ELR (cell line): Measurements from ENCODE around the gene GJB4.
A peak's percentile ranks its signal among the peaks of the same experiment; 100 is the strongest.
"Not testable (repeated sequence)": the region's sequence is repeated elsewhere in the genome, so short reads cannot be mapped to it uniquely, and the experiment has no call there.

ENCODE experiments used
- DNase-seq: peaks from one replicate; pipeline ENCODE4 v3.0.0-alpha.2; 2015; ENCODE audit warnings: low read depth

The GJB4 gene

GRCh38 chr1:34800214-34800613, 40.7 kb downstream of the GJB4 start:
- DNase-seq = peak; percentile 46

- DNase-seq = no peak
Measured at GRCh38 chr1:34803770-34804169, 44.2 kb downstream of the GJB4 start.

- DNase-seq = peak; percentile 29
Measured at GRCh38 chr1:34806396-34806795, 46.9 kb downstream of the GJB4 start.

- no peak for DNase-seq
Measured at GRCh38 chr1:34808051-34808810, 48.7 kb downstream of the GJB4 start.

- DNase-seq = not testable (repeated sequence)
Measured at GRCh38 chr1:34810781-34811180, 51.2 kb downstream of the GJB4 start.
